Measurements from ENCODE around the gene MAP7D2.

DNA sequence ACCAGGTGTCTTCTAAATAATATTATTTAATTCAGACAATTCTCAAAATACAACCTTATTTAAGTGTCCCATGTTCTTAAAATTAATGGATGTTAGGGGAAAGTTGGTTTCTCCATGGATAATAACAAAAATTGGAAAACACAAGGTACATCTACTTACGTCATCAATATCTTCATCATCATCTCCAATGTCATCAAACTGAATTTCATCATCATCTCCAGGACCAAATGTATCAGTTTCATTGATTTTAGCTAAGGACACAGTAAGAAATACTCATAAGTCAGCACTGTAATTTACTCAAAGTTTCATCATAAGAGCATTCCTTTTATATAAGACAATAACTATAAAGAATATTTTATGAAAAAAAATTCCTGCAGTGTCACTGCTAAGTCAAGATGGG, 13.7 kb upstream of the MAP7D2 start:
- TF ChIP-seq CTCF (IDR thresholded peaks at IDR 0.05) (no peak), POLR2A (IDR thresholded peaks at IDR 0.05) (no peak)
